Gastroesophageal sphincter (tissue), 3 donors: ENCODE data around the gene ZNRF3.

Experiments used
- POLR2A ChIP-seq, 2 donors: fragments of 450-650 bp; IDR thresholded peaks; one replicate each; pipeline ENCODE4 v1.6.1; 2017; ENCODE audit warnings: antibody characterized with exemption in 2 of 2, mild to moderate bottlenecking in 2 of 2, moderate library complexity in 1 of 2
- POLR2AphosphoS5 ChIP-seq: sonication (generic); formaldehyde crosslinking; IDR thresholded peaks from one replicate; pipeline ENCODE4 v1.6.1; 2017; ENCODE audit warnings: antibody characterized with exemption
- TF ChIP-seq, protein P1 (sequence below), 4 experiments: fragments of 200-600 bp in 2 of 4; fragments of 450-650 bp in 2 of 4; sonication (generic) in 1 of 4; IDR thresholded peaks; one replicate each; pipeline ENCODE4 v1.5.1; 2017 to 2019; ENCODE audit warnings: antibody characterized with exemption in 4 of 4, mild to moderate bottlenecking in 2 of 4, moderate library complexity in 2 of 4

DNA sequence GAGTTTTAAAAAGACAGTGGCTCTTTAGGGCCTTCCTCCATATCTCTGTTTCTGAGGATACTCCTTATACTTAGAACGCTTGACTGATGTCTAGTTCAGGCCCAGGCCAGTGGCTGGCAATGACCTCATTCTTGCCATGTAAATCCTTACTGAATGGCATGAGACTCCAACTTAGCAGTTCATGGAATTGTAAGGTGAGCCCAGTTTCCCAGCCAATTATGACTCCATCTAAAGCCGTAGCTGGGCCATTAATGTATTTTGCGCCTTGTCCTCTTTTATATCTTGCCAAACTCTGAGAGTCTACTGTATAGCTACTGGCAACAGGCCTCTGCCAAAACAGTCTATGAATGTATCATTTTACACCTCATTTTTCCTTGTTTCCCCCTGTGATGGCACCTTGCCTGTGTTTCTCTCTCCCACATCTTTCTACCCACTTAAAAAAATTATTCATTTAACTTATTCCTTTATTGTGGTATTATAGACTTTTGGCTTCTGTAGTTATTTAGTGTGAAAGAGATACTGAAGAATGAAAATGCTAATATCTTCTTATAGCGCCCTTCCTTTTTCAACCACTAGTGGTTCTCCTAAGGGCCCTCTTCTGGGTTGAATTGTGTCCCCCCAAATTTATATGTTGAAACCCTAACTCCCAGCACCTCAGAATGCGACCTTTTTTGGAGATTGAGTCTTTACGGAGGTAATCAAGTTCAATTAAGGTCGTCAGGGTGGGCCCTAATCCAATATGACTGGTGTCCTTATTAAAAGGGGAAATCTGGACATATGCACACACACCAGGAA lies 67.4 kb downstream of the ZNRF3 start:
- TF ChIP-seq POLR2A (IDR thresholded peaks at IDR 0.05) (no peak), POLR2AphosphoS5 (no peak)
- TF ChIP-seq, protein P1, sequence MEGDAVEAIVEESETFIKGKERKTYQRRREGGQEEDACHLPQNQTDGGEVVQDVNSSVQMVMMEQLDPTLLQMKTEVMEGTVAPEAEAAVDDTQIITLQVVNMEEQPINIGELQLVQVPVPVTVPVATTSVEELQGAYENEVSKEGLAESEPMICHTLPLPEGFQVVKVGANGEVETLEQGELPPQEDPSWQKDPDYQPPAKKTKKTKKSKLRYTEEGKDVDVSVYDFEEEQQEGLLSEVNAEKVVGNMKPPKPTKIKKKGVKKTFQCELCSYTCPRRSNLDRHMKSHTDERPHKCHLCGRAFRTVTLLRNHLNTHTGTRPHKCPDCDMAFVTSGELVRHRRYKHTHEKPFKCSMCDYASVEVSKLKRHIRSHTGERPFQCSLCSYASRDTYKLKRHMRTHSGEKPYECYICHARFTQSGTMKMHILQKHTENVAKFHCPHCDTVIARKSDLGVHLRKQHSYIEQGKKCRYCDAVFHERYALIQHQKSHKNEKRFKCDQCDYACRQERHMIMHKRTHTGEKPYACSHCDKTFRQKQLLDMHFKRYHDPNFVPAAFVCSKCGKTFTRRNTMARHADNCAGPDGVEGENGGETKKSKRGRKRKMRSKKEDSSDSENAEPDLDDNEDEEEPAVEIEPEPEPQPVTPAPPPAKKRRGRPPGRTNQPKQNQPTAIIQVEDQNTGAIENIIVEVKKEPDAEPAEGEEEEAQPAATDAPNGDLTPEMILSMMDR (IDR thresholded peaks at IDR 0.05), result no peak
